ENCODE measurements around the gene SNX14. TPM values are rescaled to one million over a fixed set of nuclear protein-coding genes. Genes with fewer than 3 reads are reported as not detected.

The SNX14 gene, protein sequence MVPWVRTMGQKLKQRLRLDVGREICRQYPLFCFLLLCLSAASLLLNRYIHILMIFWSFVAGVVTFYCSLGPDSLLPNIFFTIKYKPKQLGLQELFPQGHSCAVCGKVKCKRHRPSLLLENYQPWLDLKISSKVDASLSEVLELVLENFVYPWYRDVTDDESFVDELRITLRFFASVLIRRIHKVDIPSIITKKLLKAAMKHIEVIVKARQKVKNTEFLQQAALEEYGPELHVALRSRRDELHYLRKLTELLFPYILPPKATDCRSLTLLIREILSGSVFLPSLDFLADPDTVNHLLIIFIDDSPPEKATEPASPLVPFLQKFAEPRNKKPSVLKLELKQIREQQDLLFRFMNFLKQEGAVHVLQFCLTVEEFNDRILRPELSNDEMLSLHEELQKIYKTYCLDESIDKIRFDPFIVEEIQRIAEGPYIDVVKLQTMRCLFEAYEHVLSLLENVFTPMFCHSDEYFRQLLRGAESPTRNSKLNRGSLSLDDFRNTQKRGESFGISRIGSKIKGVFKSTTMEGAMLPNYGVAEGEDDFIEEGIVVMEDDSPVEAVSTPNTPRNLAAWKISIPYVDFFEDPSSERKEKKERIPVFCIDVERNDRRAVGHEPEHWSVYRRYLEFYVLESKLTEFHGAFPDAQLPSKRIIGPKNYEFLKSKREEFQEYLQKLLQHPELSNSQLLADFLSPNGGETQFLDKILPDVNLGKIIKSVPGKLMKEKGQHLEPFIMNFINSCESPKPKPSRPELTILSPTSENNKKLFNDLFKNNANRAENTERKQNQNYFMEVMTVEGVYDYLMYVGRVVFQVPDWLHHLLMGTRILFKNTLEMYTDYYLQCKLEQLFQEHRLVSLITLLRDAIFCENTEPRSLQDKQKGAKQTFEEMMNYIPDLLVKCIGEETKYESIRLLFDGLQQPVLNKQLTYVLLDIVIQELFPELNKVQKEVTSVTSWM
- 90.5 and 101 TPM in 2 replicates for total RNA-seq

DNA sequence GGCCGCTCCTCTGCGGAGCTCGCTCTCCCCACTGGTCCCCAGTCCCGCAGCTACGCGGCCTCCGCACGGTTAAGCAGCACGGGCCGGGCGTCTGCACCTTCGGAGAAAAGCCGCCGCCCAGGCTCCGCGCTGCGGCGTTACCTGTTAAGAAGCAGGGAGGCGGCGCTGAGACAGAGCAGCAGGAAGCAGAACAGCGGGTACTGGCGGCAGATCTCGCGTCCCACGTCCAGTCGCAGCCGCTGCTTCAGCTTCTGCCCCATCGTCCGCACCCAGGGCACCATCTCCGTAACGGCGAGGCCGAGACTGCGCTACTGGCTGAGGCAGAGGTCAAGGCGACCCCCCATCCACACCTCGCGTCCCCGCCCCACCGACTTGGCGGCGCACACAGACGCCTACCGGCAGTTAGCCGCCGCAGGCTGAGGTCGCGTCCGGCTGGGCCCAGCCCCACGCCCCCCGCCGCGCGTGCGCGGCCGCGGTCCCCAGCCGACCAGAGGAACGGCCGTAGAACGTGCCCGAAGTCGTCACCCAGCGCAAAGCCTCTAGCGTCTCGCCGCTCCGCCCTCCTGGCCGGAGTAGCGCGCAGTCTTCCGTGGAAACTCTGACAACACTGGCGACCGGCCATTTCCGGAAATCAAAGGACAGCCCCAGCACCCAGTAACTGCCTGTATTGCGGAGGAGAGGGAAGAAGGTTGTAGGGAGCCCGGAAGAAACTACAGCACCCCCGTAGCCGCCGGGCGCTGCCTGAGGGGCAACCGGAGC is at the start of gene SNX14:
Gene SNX14 (minus strand): TSS at position 421 of the 759 bp plus-strand sequence. CDS start 140 bp downstream, at position 281.

DNA sequence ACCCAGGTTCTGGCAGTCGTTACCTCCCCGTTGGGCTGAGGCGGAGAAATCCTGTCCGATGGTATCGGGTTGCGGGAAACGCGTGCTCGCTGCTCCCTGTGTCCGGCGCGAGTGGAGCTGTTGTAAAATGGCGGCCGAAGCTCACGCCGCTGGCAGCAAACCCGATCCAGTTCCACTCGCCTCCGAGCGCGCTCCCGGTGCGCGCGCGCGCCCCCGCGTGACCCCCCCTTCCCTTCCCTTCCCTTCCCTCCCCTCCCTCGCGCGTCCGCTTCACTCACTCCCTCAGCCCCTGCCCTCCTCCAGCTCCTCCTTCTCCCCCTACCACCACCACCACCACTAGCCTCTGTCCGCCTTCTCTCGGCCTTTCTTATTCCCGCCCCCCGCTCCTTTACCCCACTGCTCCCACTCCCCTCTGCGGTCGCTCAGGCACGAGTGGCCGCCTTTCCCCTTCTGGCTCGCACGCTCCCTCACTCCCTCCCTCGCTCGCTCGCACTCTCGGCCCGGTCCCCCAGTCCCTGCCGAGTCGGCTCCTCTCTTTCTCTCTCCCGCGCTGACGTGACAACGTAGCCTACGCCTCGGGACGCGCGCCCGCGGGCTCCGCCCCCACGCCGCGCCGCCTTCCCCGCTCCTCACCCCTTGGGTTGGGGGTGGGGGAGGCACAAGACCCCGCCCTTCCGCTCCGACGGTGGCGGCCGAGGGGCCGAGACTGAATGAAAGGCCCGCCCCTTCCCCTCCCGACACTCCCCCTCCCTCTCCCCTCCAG is 49.3 kb upstream of the SNX14 start, which contains the start of gene SYNCRIP:
Gene SYNCRIP (minus strand): TSS at position 113 of the 763 bp plus-strand sequence. CDS start 1,447 bp downstream, outside the sequence.

Other genes starting within 250 kb of the SNX14 start
- 159 and 206 TPM in 2 replicates for gene NT5E, start 143.8 kb downstream of the SNX14 start, total RNA-seq
- 71.2 and 127 TPM in 2 replicates for gene SYNCRIP, start 49.0 kb upstream of the SNX14 start, total RNA-seq